Renal cortical epithelial cell (primary cell): ENCODE data around the gene CHPF. TPM values are rescaled to one million over a fixed set of nuclear protein-coding genes. Genes with fewer than 3 reads are reported as not detected.

ENCODE experiments used
- DNase-seq: peaks from one replicate; pipeline ENCODE4 v3.0.0-alpha.2; 2011; ENCODE audit warnings: low read depth
- total RNA-seq: library from RNA; depleted of rRNA; stranded (reverse); fragments of >200 nt; gene quantifications from 2 replicates; pipeline ENCODE4 v1.2.3, GENCODE V29; 2014

Gene CHPF
- total RNA-seq, 1 donor from 2014 or later = 136 TPM

DNA sequence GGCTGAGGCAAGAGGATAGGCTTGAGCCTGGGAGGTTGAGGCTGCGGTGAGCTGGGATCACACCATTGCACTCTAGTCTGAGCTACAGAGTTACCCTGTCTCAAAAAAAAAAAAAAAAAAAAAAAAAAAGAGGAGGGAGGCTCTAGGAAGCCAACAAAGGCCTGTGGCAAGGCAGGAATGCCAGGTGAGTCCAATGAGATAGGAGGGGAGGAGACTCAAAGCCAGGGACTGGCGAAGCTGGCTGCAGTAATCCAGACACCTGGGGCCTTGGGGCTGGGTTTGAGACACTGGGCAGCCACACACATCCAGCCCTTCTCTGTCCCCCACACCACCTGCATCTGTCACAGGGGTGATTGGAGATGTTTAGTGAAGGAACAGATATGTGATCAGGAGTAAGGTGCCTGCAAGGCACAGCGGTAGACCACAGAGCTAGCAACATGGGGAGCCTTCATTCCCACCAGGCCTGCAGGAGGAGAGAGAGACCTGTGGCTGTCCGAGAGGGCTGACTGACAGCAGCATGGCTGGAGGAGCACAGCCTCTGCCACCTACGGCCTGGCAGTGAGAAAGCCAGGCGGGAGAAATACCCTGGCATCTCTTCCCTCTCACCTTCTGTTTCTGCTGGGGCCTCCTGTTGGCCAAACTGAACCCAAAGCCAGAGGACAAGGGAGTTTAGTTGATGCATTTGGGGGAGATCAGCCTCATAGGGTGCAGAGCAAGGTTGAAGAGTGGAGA is 9.5 kb downstream of the CHPF start:
- DNase-seq = no peak

GRCh38 chr2:219532378-219532649 is 11.3 kb downstream of the CHPF start:
- DNase-seq = no peak

- DNase-seq = no peak
These were observed 11.8 kb downstream of the CHPF start for GRCh38 chr2:219531639-219532377.

- peak; percentile 57 for DNase-seq
These were observed 13.3 kb downstream of the CHPF start for GRCh38 chr2:219530048-219530963.

- no peak for DNase-seq
These were observed 16.1 kb downstream of the CHPF start for GRCh38 chr2:219527472-219527871.

DNA sequence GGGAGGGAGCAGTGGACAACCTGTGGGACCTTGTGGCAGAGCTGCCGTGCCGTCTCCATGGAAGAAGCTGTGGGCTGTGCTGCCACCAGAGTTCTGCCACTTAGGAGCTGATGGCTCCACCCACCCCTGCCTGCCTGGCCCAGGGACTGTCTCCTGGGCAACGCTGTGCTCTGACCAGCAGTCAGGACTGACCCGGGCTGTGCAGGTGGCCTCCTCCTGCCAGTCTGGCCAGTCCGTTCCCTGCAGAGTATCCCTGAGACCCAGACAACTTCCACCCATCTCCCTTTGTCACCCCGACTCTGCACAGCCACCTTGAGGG is 16.6 kb downstream of the CHPF start:
- peak; percentile 46 for DNase-seq

GRCh38 chr2:219526320-219527075 is 17.1 kb downstream of the CHPF start:
- no peak for DNase-seq

- DNase-seq = no peak
These were observed 17.9 kb downstream of the CHPF start for GRCh38 chr2:219525533-219526232.

- DNase-seq = no peak
These were observed 18.8 kb downstream of the CHPF start for GRCh38 chr2:219524817-219525216.

DNA sequence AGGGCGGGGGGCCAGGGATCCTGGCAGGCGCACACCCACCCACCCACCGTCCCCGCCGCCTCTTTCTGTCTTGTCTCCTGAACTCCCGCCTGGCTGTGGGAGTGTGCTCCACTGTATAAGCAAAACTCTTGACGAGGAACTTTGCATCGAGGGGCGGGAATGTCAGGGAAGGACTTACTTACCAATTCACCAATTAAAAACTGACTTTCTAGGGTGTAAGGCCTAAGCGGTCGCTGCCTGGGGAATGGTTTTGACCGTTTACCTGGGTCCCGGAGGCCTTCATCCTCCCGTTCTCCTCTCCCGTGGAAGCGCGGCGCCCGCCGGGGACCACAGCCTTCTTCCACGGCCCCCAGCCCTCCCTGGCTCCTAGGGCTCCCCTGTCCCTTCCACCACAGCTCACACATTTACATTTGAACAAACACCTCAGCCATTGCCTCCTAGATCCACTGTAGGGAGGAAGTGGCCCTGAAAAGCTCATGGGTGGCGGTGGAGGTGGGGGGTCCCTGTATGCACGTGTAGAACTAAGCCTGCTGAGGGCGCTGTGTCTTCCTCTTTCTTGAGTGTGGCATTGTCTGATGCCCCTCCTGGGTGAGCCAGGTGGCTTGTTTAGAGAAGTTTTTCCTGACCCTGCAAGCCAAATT is 20.5 kb downstream of the CHPF start:
- DNase-seq = no peak

DNA sequence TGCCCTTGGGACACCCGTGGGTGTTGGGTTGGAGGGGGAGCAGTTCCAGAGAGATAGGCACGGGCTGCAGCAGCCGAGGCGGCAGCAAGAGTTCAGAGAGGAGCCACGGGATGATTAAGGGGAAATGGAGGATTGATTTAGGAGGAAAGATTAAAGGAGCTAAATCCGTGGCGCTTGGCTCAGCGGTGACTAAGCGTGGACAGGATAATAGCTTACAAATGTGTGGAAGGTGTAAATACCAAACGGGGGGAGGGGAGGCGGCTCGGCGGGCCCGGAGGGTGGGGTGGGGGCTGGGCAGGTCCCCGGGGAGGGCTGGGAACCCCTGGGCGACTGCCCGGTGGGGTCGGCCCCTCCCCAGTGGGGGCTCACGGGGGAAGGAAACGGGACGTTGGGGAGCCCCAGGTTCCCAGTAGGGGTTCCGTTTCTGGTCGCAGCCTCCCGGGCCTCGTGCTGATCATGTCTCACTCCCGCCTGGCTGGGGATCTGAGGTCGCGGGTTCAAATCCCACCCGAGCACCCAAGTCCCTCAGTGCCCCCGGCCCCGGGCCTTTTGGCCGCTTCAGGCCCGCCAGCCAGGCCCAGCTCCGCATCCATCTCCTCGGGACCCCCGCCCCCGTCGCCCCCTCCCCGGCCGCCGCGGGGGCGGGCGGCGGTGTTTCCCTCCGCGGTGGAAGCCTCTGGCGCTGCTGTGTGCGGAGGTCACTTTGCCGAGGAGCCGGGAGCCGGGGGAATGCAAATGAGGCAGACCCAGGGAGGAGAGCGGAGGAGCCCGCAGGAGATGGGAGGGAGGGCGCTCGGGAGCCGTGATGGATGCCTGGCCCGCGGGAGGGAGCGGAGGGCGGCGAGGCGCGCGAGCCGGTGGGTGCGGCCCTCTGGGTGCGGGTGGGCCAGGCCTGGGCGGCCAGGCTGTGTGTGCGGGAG is 21.2 kb downstream of the CHPF start:
- DNase-seq = peak; percentile 72

GRCh38 chr2:219521066-219521880 is 22.3 kb downstream of the CHPF start:
- no peak for DNase-seq

- no peak for DNase-seq
These were observed 23.5 kb downstream of the CHPF start for GRCh38 chr2:219520079-219520478.

DNA sequence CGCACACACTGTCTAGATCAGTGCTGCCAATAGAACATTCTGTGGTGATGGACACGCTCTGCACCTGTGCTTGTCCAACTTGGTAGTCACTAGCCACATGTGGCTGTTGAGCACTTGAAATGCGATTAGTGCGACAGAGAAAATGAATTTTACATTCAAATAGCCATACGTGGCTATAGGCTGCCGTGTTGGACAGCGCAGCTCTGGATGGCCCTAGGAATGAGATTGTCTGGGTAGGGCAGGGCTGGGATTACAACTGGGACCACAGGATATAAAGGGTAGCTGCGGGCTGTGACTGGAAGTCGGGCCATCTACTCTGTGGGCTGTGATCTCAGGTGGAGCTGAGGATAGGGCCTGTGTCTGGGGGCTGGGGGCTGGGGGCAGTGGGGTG is 24.1 kb downstream of the CHPF start:
- DNase-seq = no peak

DNA sequence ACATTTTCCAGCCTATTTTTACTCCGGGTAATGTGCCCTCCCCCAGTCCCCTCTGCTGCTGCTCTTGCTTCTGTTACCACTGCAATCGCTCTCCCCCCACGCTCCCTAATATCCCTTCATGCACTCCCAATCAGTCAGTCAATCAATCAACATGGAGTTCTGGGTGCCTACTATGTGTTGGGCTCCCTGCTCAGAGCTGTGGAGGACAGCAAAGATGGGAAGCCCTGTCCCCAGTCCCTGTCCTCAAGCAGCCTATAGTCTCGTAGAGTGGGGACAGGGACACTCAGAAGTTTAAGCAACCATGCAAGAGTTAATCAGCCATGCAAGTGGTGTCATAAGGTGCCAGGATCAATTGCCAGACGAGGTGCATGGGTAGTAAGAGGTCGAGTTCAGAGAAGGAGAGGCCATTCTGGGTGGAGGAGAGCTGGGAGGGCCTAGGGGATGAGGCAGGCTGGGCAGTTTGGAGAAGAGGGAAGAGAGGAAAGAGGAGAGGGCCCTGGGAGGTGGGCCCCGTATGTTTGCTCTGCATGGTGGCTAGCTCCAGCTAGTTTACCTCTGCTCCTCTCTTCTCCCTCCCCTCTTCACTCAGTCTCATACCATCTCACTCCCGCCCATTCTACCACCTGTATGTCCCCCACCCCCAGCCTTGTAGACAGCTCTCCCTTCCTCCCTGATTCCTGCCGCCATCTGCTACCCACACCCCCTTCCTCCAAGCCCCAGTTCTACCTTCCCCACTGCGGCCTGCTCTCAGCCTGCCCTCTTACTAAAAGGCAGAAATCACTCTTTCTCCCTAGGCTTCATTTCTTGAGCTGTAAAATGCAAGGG is 25.4 kb downstream of the CHPF start:
- no peak for DNase-seq

- DNase-seq = no peak
These were observed 26.7 kb downstream of the CHPF start for GRCh38 chr2:219516888-219517287.

- DNase-seq = no peak
These were observed 27.6 kb downstream of the CHPF start for GRCh38 chr2:219515874-219516629.
